ENCODE results near the gene CDC42SE2. TPM values are rescaled to one million over a fixed set of nuclear protein-coding genes. Genes with fewer than 3 reads are reported as not detected.
"Not testable (repeated sequence)": the region's sequence is repeated elsewhere in the genome, so short reads cannot be mapped to it uniquely, and the experiment has no call there.

The CDC42SE2 gene
- polyA plus RNA-seq, 1 donor from 2014 or later = 48.2 TPM

DNA sequence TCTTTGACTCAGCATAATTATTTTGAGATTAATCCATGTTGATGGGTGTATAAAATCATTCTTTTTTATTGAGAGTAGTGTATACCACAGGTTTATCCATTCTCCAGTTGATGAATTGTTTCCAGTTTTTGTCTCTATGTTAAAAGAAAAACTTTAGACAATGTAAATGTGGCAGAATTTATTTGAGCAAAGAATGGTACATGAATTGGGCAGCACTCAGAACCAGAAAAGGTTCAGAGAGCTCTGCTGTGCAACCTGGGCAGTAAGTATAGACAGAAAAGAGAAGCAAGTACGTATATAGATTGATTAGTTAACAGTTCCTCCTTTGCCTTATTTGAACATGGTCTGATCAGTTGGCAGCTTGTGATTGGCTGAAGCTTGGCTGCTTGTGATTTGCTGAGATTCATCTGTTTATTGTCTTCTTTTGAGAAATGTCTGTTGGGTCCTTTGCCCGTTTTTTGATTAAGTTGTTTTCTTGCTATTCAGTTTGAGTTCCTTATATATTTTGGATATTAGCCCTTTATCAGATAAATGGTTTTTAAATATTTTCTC lies 41.4 kb downstream of the CDC42SE2 start (continued):
- TF ChIP-seq CTCF (IDR thresholded peaks at IDR 0.05; ENCODE audit: poor library complexity, severe bottlenecking) = no peak
- no peak for TF ChIP-seq RAD21 (conservative IDR thresholded peaks at IDR 0.05)

DNA sequence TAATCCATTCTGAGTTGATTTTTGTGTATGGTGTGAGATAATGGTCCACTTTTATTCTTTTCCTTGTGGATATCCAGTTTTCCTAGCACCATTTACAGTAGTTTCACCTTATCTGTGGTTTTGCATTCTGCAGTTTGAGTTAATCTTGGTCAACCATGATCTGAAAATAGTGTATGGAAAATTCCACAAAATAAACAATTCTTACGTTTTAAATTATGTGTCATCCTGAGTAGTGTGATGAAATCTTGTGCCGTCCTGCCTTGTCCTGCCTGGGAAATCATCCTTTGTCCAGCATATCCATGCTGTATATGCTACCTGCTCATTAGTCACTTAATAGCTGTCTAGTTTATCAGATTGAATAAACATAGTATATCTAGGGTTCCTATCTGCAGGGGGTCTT lies 42.1 kb downstream of the CDC42SE2 start:
- no peak overlapping the region for H3K27ac ChIP-seq (ENCODE audit: low read length)
- no peaks in the 10 kb centered on the region for H3K36me3 ChIP-seq (ENCODE audit: insufficient read depth, low read length)
- H3K9me3 ChIP-seq (ENCODE audit: low read length) = no peaks in the 10 kb centered on the region
- no peak overlapping the region for H3K4me2 ChIP-seq (ENCODE audit: low read length)
- TF ChIP-seq MXI1 (conservative IDR thresholded peaks at IDR 0.05; ENCODE audit: poor library complexity, severe bottlenecking) (no peak), POLR2AphosphoS5 (IDR thresholded peaks at IDR 0.05) (no peak), TAF1 (IDR thresholded peaks at IDR 0.05; ENCODE audit: low read depth) (no peak), RAD21 (conservative IDR thresholded peaks at IDR 0.05) (no peak), CTCF (IDR thresholded peaks at IDR 0.05; ENCODE audit: poor library complexity, severe bottlenecking) (no peak), EP300 (conservative IDR thresholded peaks at IDR 0.05; ENCODE audit: poor library complexity, severe bottlenecking) (no peak)
- H2AFZ ChIP-seq (ENCODE audit: low read depth, low read length) = no peak overlapping the region
- no peak overlapping the region for H3K9ac ChIP-seq (ENCODE audit: low read length)
- no peaks in the 10 kb centered on the region for H3K9me2 ChIP-seq (ENCODE audit: insufficient read depth, low read length)
- H3K27me3 ChIP-seq (ENCODE audit: insufficient read depth, low read depth, low read length) = no peaks in the 10 kb centered on the region
- no peaks in the 10 kb centered on the region for H4K20me1 ChIP-seq (ENCODE audit: insufficient read depth)
- H3K4me3 ChIP-seq (ENCODE audit: low read length) = no peak overlapping the region
- no peaks in the 10 kb centered on the region for H3F3A ChIP-seq (ENCODE audit: insufficient read depth, low read length, poor library complexity, severe bottlenecking)
- peaks cover 31% of the 10 kb centered on the region for H3K79me2 ChIP-seq (replicated peaks; ENCODE audit: insufficient read depth, low read length)

GRCh38 chr5:131312235-131312772 lies 48.5 kb downstream of the CDC42SE2 start:
- H3K79me2 ChIP-seq (replicated peaks; ENCODE audit: insufficient read depth, low read length) = peaks cover 14% of the 10 kb centered on the region
- not testable (repeated sequence) for H3K4me2 ChIP-seq (ENCODE audit: low read length); H3K9me3 ChIP-seq (ENCODE audit: low read length); H3K27me3 ChIP-seq (ENCODE audit: insufficient read depth, low read depth, low read length); H3K9ac ChIP-seq (ENCODE audit: low read length); H3K9me2 ChIP-seq (ENCODE audit: insufficient read depth, low read length); H3K4me3 ChIP-seq (ENCODE audit: low read length); H3F3A ChIP-seq (ENCODE audit: insufficient read depth, low read length, poor library complexity, severe bottlenecking); H3K27ac ChIP-seq (ENCODE audit: low read length); H2AFZ ChIP-seq (ENCODE audit: low read depth, low read length); H3K36me3 ChIP-seq (ENCODE audit: insufficient read depth, low read length); H4K20me1 ChIP-seq (ENCODE audit: insufficient read depth)

DNA sequence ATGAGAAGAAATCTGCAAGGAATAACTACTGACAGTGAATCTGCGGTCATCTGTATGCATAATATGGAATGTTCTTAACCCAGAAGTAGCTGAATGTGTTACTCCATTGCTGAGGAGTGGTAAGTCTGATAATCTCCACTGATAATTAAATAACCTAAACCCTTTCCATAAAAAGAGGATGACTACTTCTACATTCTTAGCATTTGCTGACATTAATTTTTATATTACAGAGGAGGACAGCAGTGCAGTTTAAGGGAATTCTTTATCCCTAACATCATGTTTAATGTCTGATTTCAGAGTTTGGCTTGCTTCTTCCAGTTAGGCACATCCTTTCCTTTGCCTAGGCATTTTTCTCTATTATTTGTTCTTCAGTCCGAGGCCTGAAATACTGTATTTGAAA lies 52.2 kb downstream of the CDC42SE2 start:
- H4K20me1 ChIP-seq (ENCODE audit: insufficient read depth) = no peaks in the 10 kb centered on the region
- no peak overlapping the region for H3K4me3 ChIP-seq (ENCODE audit: low read length)
- no peaks in the 10 kb centered on the region for H3K36me3 ChIP-seq (ENCODE audit: insufficient read depth, low read length)
- no peak overlapping the region for H3K9ac ChIP-seq (ENCODE audit: low read length)
- H3K27me3 ChIP-seq (ENCODE audit: insufficient read depth, low read depth, low read length) = no peaks in the 10 kb centered on the region
- no peak overlapping the region for H2AFZ ChIP-seq (ENCODE audit: low read depth, low read length)
- no peaks in the 10 kb centered on the region for H3K9me2 ChIP-seq (ENCODE audit: insufficient read depth, low read length)
- no peaks in the 10 kb centered on the region for H3F3A ChIP-seq (ENCODE audit: insufficient read depth, low read length, poor library complexity, severe bottlenecking)
- H3K9me3 ChIP-seq (ENCODE audit: low read length) = no peaks in the 10 kb centered on the region
- TF ChIP-seq TAF1 (IDR thresholded peaks at IDR 0.05; ENCODE audit: low read depth) (no peak), EZH2 (IDR thresholded peaks at IDR 0.05; ENCODE audit: borderline replicate concordance, insufficient read depth, low read length, poor library complexity, severe bottlenecking) (no peak), CTCF (IDR thresholded peaks at IDR 0.05; ENCODE audit: poor library complexity, severe bottlenecking) (no peak), EP300 (conservative IDR thresholded peaks at IDR 0.05; ENCODE audit: poor library complexity, severe bottlenecking) (no peak), SMC3 (conservative IDR thresholded peaks at IDR 0.05; ENCODE audit: poor library complexity) (no peak), POLR2AphosphoS5 (IDR thresholded peaks at IDR 0.05) (no peak), MXI1 (conservative IDR thresholded peaks at IDR 0.05; ENCODE audit: poor library complexity, severe bottlenecking) (no peak), RAD21 (conservative IDR thresholded peaks at IDR 0.05) (no peak)
- TF ChIP-seq, protein P1, sequence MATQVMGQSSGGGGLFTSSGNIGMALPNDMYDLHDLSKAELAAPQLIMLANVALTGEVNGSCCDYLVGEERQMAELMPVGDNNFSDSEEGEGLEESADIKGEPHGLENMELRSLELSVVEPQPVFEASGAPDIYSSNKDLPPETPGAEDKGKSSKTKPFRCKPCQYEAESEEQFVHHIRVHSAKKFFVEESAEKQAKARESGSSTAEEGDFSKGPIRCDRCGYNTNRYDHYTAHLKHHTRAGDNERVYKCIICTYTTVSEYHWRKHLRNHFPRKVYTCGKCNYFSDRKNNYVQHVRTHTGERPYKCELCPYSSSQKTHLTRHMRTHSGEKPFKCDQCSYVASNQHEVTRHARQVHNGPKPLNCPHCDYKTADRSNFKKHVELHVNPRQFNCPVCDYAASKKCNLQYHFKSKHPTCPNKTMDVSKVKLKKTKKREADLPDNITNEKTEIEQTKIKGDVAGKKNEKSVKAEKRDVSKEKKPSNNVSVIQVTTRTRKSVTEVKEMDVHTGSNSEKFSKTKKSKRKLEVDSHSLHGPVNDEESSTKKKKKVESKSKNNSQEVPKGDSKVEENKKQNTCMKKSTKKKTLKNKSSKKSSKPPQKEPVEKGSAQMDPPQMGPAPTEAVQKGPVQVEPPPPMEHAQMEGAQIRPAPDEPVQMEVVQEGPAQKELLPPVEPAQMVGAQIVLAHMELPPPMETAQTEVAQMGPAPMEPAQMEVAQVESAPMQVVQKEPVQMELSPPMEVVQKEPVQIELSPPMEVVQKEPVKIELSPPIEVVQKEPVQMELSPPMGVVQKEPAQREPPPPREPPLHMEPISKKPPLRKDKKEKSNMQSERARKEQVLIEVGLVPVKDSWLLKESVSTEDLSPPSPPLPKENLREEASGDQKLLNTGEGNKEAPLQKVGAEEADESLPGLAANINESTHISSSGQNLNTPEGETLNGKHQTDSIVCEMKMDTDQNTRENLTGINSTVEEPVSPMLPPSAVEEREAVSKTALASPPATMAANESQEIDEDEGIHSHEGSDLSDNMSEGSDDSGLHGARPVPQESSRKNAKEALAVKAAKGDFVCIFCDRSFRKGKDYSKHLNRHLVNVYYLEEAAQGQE (IDR thresholded peaks at IDR 0.05; ENCODE audit: borderline replicate concordance) = no peak
- peaks cover 22% of the 10 kb centered on the region for H3K79me2 ChIP-seq (replicated peaks; ENCODE audit: insufficient read depth, low read length)
- no peak overlapping the region for H3K27ac ChIP-seq (ENCODE audit: low read length)
- H3K4me2 ChIP-seq (ENCODE audit: low read length) = no peak overlapping the region

Measured in neural cell (in vitro differentiated cells).